Thyroid gland (tissue), 4 donors: ENCODE data around the gene HCN1.

ENCODE experiments used
- POLR2A ChIP-seq, 2 donors: fragments of 450-650 bp; IDR thresholded peaks; one replicate each; pipeline ENCODE4 v1.6.1; 2017; ENCODE audit warnings: antibody characterized with exemption in 2 of 2, mild to moderate bottlenecking in 2 of 2, moderate library complexity in 1 of 2
- TF ChIP-seq, protein P1 (sequence below), 6 experiments: fragments of 200-600 bp in 3 of 6; fragments of 450-650 bp in 3 of 6; sonication (generic) in 3 of 6; IDR thresholded peaks; one replicate each; pipeline ENCODE4 v1.5.1; 2016 to 2019; ENCODE audit warnings: antibody characterized with exemption in 6 of 6, mild to moderate bottlenecking in 2 of 6, inconsistent platforms in 1 of 6, moderate library complexity in 1 of 6

DNA sequence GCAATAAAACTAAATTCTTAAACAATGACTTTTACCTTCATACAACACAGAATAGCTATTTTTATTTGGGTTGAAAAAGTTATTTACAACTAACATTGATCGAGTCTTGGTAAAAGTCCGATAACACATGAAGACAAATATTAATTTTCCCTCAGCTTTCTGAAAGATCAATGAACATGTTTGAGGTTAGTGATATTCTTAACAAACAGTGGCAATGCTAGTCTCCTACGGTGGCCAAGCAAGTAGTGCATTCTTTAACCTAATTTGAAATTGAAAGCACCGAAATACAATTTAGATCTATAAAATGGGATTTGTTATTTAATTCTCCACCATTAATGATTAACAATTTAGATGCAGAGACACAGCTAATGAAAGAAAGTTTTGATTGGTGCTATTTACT is 435.1 kb downstream of the HCN1 start:
- TF ChIP-seq, protein P1, sequence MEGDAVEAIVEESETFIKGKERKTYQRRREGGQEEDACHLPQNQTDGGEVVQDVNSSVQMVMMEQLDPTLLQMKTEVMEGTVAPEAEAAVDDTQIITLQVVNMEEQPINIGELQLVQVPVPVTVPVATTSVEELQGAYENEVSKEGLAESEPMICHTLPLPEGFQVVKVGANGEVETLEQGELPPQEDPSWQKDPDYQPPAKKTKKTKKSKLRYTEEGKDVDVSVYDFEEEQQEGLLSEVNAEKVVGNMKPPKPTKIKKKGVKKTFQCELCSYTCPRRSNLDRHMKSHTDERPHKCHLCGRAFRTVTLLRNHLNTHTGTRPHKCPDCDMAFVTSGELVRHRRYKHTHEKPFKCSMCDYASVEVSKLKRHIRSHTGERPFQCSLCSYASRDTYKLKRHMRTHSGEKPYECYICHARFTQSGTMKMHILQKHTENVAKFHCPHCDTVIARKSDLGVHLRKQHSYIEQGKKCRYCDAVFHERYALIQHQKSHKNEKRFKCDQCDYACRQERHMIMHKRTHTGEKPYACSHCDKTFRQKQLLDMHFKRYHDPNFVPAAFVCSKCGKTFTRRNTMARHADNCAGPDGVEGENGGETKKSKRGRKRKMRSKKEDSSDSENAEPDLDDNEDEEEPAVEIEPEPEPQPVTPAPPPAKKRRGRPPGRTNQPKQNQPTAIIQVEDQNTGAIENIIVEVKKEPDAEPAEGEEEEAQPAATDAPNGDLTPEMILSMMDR (IDR thresholded peaks at IDR 0.05): no peak
- TF ChIP-seq POLR2A (IDR thresholded peaks at IDR 0.05): no peak
